Activated naive CD4-positive, alpha-beta T cell treated with anti-CD3 and anti-CD28 coated beads, Interleukin-2, amount 50 U/mL, for 24 hours (primary cell): Measurements from ENCODE around the gene FGFRL1.
"Not testable (repeated sequence)": the region's sequence is repeated elsewhere in the genome, so short reads cannot be mapped to it uniquely, and the experiment has no call there.

Experiments
- H3K27ac Mint-ChIP-seq: one replicate; pipeline ENCODE4 v1.8.0; 2021; ENCODE audit warnings: mild to moderate bottlenecking, mixed read lengths
- H3K27me3 Mint-ChIP-seq: one replicate; pipeline ENCODE4 v1.8.0; 2021; ENCODE audit warnings: mixed read lengths
- H3K36me3 Mint-ChIP-seq: one replicate; pipeline ENCODE4 v1.8.0; 2021; ENCODE audit warnings: mixed read lengths
- H3K4me1 Mint-ChIP-seq: one replicate; pipeline ENCODE4 v1.8.0; 2021; ENCODE audit warnings: mixed read lengths
- H3K4me3 Mint-ChIP-seq: one replicate; pipeline ENCODE4 v1.8.0; 2021; ENCODE audit warnings: mild to moderate bottlenecking, mixed read lengths
- H3K9me3 Mint-ChIP-seq: one replicate; pipeline ENCODE4 v1.8.0; 2021; ENCODE audit warnings: mixed read lengths

Gene FGFRL1

GRCh38 chr4:1044469-1045192 is 33.2 kb downstream of the FGFRL1 start:
- H3K27me3 Mint-ChIP-seq, result peaks cover 14% of the 10 kb centered on the region
- H3K36me3 Mint-ChIP-seq, result no peaks in the 10 kb centered on the region
- H3K9me3 Mint-ChIP-seq, result no peaks in the 10 kb centered on the region
- peaks cover 8% of the 10 kb centered on the region for H3K4me1 Mint-ChIP-seq
- H3K4me3 Mint-ChIP-seq, result no peak overlapping the region
- no peak overlapping the region for H3K27ac Mint-ChIP-seq

- Mint-ChIP-seq H3K4me1 (peaks cover 8% of the 10 kb centered on the region), H3K36me3 (no peaks in the 10 kb centered on the region), H3K27me3 (peaks cover 14% of the 10 kb centered on the region), H3K4me3 (no peak overlapping the region), H3K27ac (no peak overlapping the region), H3K9me3 (no peaks in the 10 kb centered on the region)
Observed at GRCh38 chr4:1045193-1045594, 33.8 kb downstream of the FGFRL1 start.

- Mint-ChIP-seq H3K36me3 (no peaks in the 10 kb centered on the region), H3K27ac (no peak overlapping the region), H3K4me1 (peaks cover 8% of the 10 kb centered on the region), H3K9me3 (no peaks in the 10 kb centered on the region), H3K4me3 (no peak overlapping the region), H3K27me3 (peaks cover 14% of the 10 kb centered on the region)
Observed at GRCh38 chr4:1045595-1046201, 34.3 kb downstream of the FGFRL1 start.

GRCh38 chr4:1046581-1047011 is 35.2 kb downstream of the FGFRL1 start:
- not testable (repeated sequence) for H3K27ac Mint-ChIP-seq, H3K4me1 Mint-ChIP-seq, H3K9me3 Mint-ChIP-seq, H3K4me3 Mint-ChIP-seq, H3K36me3 Mint-ChIP-seq
- H3K27me3 Mint-ChIP-seq, result peaks cover 14% of the 10 kb centered on the region

GRCh38 chr4:1047106-1047975 is 35.9 kb downstream of the FGFRL1 start:
- H3K36me3 Mint-ChIP-seq, result no peaks in the 10 kb centered on the region
- peaks cover 8% of the 10 kb centered on the region for H3K4me1 Mint-ChIP-seq
- no peak overlapping the region for H3K27ac Mint-ChIP-seq
- H3K4me3 Mint-ChIP-seq, result no peak overlapping the region
- H3K27me3 Mint-ChIP-seq, result peaks cover 14% of the 10 kb centered on the region
- H3K9me3 Mint-ChIP-seq, result no peaks in the 10 kb centered on the region

- H3K4me3 Mint-ChIP-seq, result no peak overlapping the region
- H3K27ac Mint-ChIP-seq, result no peak overlapping the region
- H3K27me3 Mint-ChIP-seq, result peaks cover 13% of the 10 kb centered on the region
- H3K36me3 Mint-ChIP-seq, result no peaks in the 10 kb centered on the region
- H3K4me1 Mint-ChIP-seq, result peaks cover 6% of the 10 kb centered on the region
- H3K9me3 Mint-ChIP-seq, result no peaks in the 10 kb centered on the region
Observed at GRCh38 chr4:1047976-1048772, 36.7 kb downstream of the FGFRL1 start.

GRCh38 chr4:1048773-1049590 is 37.6 kb downstream of the FGFRL1 start:
- Mint-ChIP-seq H3K36me3 (no peaks in the 10 kb centered on the region), H3K27ac (no peak overlapping the region), H3K27me3 (peaks cover 11% of the 10 kb centered on the region)

GRCh38 chr4:1049591-1049905 is 38.1 kb downstream of the FGFRL1 start:
- Mint-ChIP-seq H3K27ac (no peak overlapping the region), H3K36me3 (no peaks in the 10 kb centered on the region), H3K9me3 (no peaks in the 10 kb centered on the region), H3K4me3 (no peak overlapping the region), H3K4me1 (peaks cover 4% of the 10 kb centered on the region), H3K27me3 (peaks cover 10% of the 10 kb centered on the region)

More at GRCh38 chr4:1048773-1049590, 37.6 kb downstream of the FGFRL1 start:
- no peak overlapping the region for H3K4me3 Mint-ChIP-seq
- H3K9me3 Mint-ChIP-seq, result no peaks in the 10 kb centered on the region
- peaks cover 4% of the 10 kb centered on the region for H3K4me1 Mint-ChIP-seq

- H3K4me1 Mint-ChIP-seq, result peaks cover 6% of the 10 kb centered on the region
- no peak overlapping the region for H3K27ac Mint-ChIP-seq
- peaks cover 8% of the 10 kb centered on the region for H3K27me3 Mint-ChIP-seq
- H3K4me3 Mint-ChIP-seq, result no peak overlapping the region
- no peaks in the 10 kb centered on the region for H3K36me3 Mint-ChIP-seq
- H3K9me3 Mint-ChIP-seq, result no peaks in the 10 kb centered on the region
Observed at GRCh38 chr4:1050486-1051213, 39.2 kb downstream of the FGFRL1 start.

GRCh38 chr4:1051472-1051871 is 40.0 kb downstream of the FGFRL1 start:
- H3K4me1 Mint-ChIP-seq, result peaks cover 14% of the 10 kb centered on the region
- no peaks in the 10 kb centered on the region for H3K36me3 Mint-ChIP-seq
- peaks cover 8% of the 10 kb centered on the region for H3K27me3 Mint-ChIP-seq
- no peak overlapping the region for H3K4me3 Mint-ChIP-seq
- H3K27ac Mint-ChIP-seq, result no peak overlapping the region
- no peaks in the 10 kb centered on the region for H3K9me3 Mint-ChIP-seq

GRCh38 chr4:1052231-1052671 is 40.8 kb downstream of the FGFRL1 start:
- Mint-ChIP-seq H3K4me3 (no peak overlapping the region), H3K27ac (no peak overlapping the region), H3K36me3 (no peaks in the 10 kb centered on the region), H3K9me3 (no peaks in the 10 kb centered on the region), H3K27me3 (peaks cover 6% of the 10 kb centered on the region), H3K4me1 (peaks cover 11% of the 10 kb centered on the region)

- Mint-ChIP-seq H3K27ac (no peak overlapping the region), H3K4me1 (peaks cover 11% of the 10 kb centered on the region), H3K36me3 (no peaks in the 10 kb centered on the region), H3K27me3 (peaks cover 3% of the 10 kb centered on the region), H3K4me3 (no peak overlapping the region), H3K9me3 (no peaks in the 10 kb centered on the region)
Observed at GRCh38 chr4:1053080-1053661, 41.7 kb downstream of the FGFRL1 start.

- H3K27ac Mint-ChIP-seq, H3K36me3 Mint-ChIP-seq, H3K9me3 Mint-ChIP-seq, H3K27me3 Mint-ChIP-seq, H3K4me3 Mint-ChIP-seq: not testable (repeated sequence)
- H3K4me1 Mint-ChIP-seq, result peaks cover 11% of the 10 kb centered on the region
Observed at GRCh38 chr4:1053891-1054290, 42.5 kb downstream of the FGFRL1 start.

- not testable (repeated sequence) for H3K9me3 Mint-ChIP-seq, H3K4me3 Mint-ChIP-seq, H3K27ac Mint-ChIP-seq, H3K27me3 Mint-ChIP-seq, H3K36me3 Mint-ChIP-seq
- peaks cover 11% of the 10 kb centered on the region for H3K4me1 Mint-ChIP-seq
Observed at GRCh38 chr4:1054696-1055242, 43.3 kb downstream of the FGFRL1 start.
